Memory B cell (primary cell): Measurements from ENCODE around the gene SORCS1.
A peak's percentile ranks its signal among the peaks of the same experiment; 100 is the strongest.

Experiments used
- ATAC-seq: fragments of 150-1000 bp; cut with Tn5 transposase; 2 replicates; pipeline ENCODE4 v1.10.0; 2021; ENCODE audit warnings: low read depth, mild to moderate bottlenecking, moderate library complexity
- DNase-seq, 2 donors: peaks; one replicate each; pipeline ENCODE4 v3.0.0; 2022; ENCODE audit warnings: low spot score in 2 of 2
- H3K27ac Mint-ChIP-seq: one replicate; pipeline ENCODE4 v1.8.0; 2022; ENCODE audit warnings: mild to moderate bottlenecking, moderate library complexity, mixed read lengths
- H3K27me3 Mint-ChIP-seq: one replicate; pipeline ENCODE4 v1.8.0; 2022; ENCODE audit warnings: mixed read lengths
- H3K36me3 Mint-ChIP-seq: one replicate; pipeline ENCODE4 v1.8.0; 2022; ENCODE audit warnings: mild to moderate bottlenecking, mixed read lengths
- H3K4me1 Mint-ChIP-seq: one replicate; pipeline ENCODE4 v1.8.0; 2022; ENCODE audit warnings: mixed read lengths
- H3K4me3 Mint-ChIP-seq: one replicate; pipeline ENCODE4 v1.8.0; 2022; ENCODE audit warnings: mild to moderate bottlenecking, moderate library complexity, mixed read lengths
- H3K9me3 Mint-ChIP-seq: one replicate; pipeline ENCODE4 v1.8.0; 2022; ENCODE audit warnings: mixed read lengths

Gene SORCS1

GRCh38 chr10:106720683-106721082 lies 443.8 kb downstream of the SORCS1 start:
- ATAC-seq: no peak
- Mint-ChIP-seq H3K9me3 (peaks cover 4% of the 10 kb centered on the region), H3K27me3 (no peaks in the 10 kb centered on the region), H3K4me1 (no peaks in the 10 kb centered on the region), H3K27ac (no peak overlapping the region), H3K36me3 (no peaks in the 10 kb centered on the region), H3K4me3 (no peak overlapping the region)
- DNase-seq: no peak

GRCh38 chr10:106716381-106716780 lies 448.1 kb downstream of the SORCS1 start:
- Mint-ChIP-seq H3K36me3 (no peaks in the 10 kb centered on the region), H3K27ac (no peak overlapping the region), H3K9me3 (peaks cover 4% of the 10 kb centered on the region), H3K4me1 (no peaks in the 10 kb centered on the region), H3K27me3 (peaks cover 1% of the 10 kb centered on the region), H3K4me3 (no peak overlapping the region)
- ATAC-seq (no peak), DNase-seq (no peak)

GRCh38 chr10:106714734-106715555 lies 449.6 kb downstream of the SORCS1 start:
- no peak overlapping the region for H3K27ac Mint-ChIP-seq
- no peak overlapping the region for H3K4me3 Mint-ChIP-seq
- no peaks in the 10 kb centered on the region for H3K36me3 Mint-ChIP-seq
- DNase-seq: no peak
- no peaks in the 10 kb centered on the region for H3K4me1 Mint-ChIP-seq
- ATAC-seq: no peak
- peaks cover 4% of the 10 kb centered on the region for H3K9me3 Mint-ChIP-seq
- peaks cover 4% of the 10 kb centered on the region for H3K27me3 Mint-ChIP-seq

GRCh38 chr10:106713846-106714245 lies 450.7 kb downstream of the SORCS1 start:
- peaks cover 2% of the 10 kb centered on the region for H3K9me3 Mint-ChIP-seq
- no peak for ATAC-seq
- DNase-seq: no peak
- H3K27ac Mint-ChIP-seq: no peak overlapping the region
- H3K4me3 Mint-ChIP-seq: no peak overlapping the region
- no peaks in the 10 kb centered on the region for H3K4me1 Mint-ChIP-seq
- H3K36me3 Mint-ChIP-seq: no peaks in the 10 kb centered on the region
- H3K27me3 Mint-ChIP-seq: peaks cover 4% of the 10 kb centered on the region

DNA sequence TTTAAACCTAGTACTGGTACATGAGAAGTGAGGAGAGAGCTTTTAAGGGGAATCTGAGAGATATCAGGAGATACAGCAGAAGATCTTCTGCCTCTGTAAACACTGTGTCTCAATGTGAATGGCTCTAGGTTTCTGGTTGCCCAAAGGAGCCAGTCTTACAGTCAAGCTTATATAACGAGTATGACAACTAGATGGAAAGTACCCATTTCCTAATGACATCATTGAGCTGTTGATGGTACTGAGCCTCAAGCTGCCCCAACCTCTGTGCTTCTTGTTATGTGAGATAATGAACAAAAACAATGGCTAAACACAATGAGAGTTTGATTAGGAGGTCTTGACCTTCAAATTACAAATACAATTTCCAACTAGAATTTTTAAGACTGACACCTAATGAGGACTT lies 451.5 kb downstream of the SORCS1 start:
- ATAC-seq: no peak
- Mint-ChIP-seq H3K27ac (no peak overlapping the region), H3K4me3 (no peak overlapping the region), H3K36me3 (no peaks in the 10 kb centered on the region), H3K27me3 (peaks cover 4% of the 10 kb centered on the region), H3K9me3 (peaks cover 2% of the 10 kb centered on the region), H3K4me1 (no peaks in the 10 kb centered on the region)
- DNase-seq: no peak

- ATAC-seq: peak; percentile 43
- no peaks in the 10 kb centered on the region for H3K36me3 Mint-ChIP-seq
- peaks cover 4% of the 10 kb centered on the region for H3K27me3 Mint-ChIP-seq
- H3K4me3 Mint-ChIP-seq: no peak overlapping the region
- no peak overlapping the region for H3K27ac Mint-ChIP-seq
- H3K4me1 Mint-ChIP-seq: no peaks in the 10 kb centered on the region
- peak; percentile 4 to 23 for DNase-seq
- H3K9me3 Mint-ChIP-seq: no peaks in the 10 kb centered on the region
Observed at GRCh38 chr10:106711313-106711906, 453.1 kb downstream of the SORCS1 start.

- H3K36me3 Mint-ChIP-seq: no peaks in the 10 kb centered on the region
- H3K9me3 Mint-ChIP-seq: no peaks in the 10 kb centered on the region
- ATAC-seq: no peak
- DNase-seq: no peak
- peaks cover 4% of the 10 kb centered on the region for H3K27me3 Mint-ChIP-seq
- H3K27ac Mint-ChIP-seq: no peak overlapping the region
- H3K4me1 Mint-ChIP-seq: no peaks in the 10 kb centered on the region
- no peak overlapping the region for H3K4me3 Mint-ChIP-seq
Observed at GRCh38 chr10:106708506-106708905, 456.0 kb downstream of the SORCS1 start.

DNA sequence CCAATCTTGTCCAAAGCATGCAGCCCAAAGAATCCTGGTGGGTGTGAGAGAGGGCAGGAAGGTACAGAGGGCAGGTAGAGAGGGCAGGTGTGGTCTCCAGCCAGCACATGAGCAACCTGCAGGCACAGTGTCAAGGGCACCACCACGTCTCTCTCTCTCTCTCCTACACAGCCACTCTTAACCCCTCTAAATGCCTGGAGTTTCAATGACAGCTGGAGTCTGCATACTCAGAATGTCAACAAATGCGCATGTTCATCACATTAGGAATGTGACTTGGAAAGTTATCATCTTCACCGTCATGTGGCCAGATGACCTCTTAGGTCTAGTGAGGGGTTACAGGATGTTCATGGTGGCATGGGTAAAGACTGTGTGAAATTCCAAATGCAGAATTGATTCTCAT lies 456.8 kb downstream of the SORCS1 start:
- Mint-ChIP-seq H3K4me3 (no peak overlapping the region), H3K9me3 (no peaks in the 10 kb centered on the region), H3K27me3 (peaks cover 4% of the 10 kb centered on the region), H3K36me3 (no peaks in the 10 kb centered on the region), H3K27ac (no peak overlapping the region), H3K4me1 (no peaks in the 10 kb centered on the region)
- ATAC-seq (no peak), DNase-seq (no peak)

GRCh38 chr10:106706127-106706526 lies 458.4 kb downstream of the SORCS1 start:
- no peak for DNase-seq
- Mint-ChIP-seq H3K4me1 (no peaks in the 10 kb centered on the region), H3K9me3 (no peaks in the 10 kb centered on the region), H3K27ac (no peak overlapping the region), H3K36me3 (no peaks in the 10 kb centered on the region), H3K4me3 (no peak overlapping the region), H3K27me3 (peaks cover 3% of the 10 kb centered on the region)
- ATAC-seq: no peak

DNA sequence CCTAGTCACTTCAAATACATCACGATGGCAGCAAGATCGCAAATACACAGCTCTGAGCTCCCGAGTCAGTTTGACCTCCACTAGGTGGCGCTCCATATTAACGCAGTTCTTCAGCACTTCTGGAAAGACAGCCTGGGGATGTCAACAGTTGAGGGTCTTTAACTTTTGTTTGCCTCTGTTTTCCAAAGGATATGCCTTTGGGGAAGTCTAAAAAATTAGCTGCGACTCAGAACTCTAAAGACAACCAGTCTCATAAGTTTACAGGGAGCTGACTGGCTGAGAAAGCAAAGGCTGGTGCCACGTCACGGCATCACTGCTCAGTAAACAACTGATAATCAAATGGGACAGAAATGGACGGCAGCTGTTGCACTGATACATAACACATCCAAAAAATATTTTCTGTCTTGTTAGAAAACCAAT lies 458.8 kb downstream of the SORCS1 start:
- H3K4me1 Mint-ChIP-seq: no peaks in the 10 kb centered on the region
- H3K4me3 Mint-ChIP-seq: no peak overlapping the region
- H3K36me3 Mint-ChIP-seq: no peaks in the 10 kb centered on the region
- H3K27me3 Mint-ChIP-seq: peaks cover 2% of the 10 kb centered on the region
- ATAC-seq (no peak), DNase-seq (peak; percentile 25 to 34)
- no peaks in the 10 kb centered on the region for H3K9me3 Mint-ChIP-seq
- no peak overlapping the region for H3K27ac Mint-ChIP-seq

GRCh38 chr10:106696239-106696638 lies 468.3 kb downstream of the SORCS1 start:
- no peak overlapping the region for H3K4me3 Mint-ChIP-seq
- ATAC-seq (no peak), DNase-seq (no peak)
- H3K9me3 Mint-ChIP-seq: no peaks in the 10 kb centered on the region
- H3K27me3 Mint-ChIP-seq: peaks cover 4% of the 10 kb centered on the region
- no peaks in the 10 kb centered on the region for H3K36me3 Mint-ChIP-seq
- no peaks in the 10 kb centered on the region for H3K4me1 Mint-ChIP-seq
- no peak overlapping the region for H3K27ac Mint-ChIP-seq

DNA sequence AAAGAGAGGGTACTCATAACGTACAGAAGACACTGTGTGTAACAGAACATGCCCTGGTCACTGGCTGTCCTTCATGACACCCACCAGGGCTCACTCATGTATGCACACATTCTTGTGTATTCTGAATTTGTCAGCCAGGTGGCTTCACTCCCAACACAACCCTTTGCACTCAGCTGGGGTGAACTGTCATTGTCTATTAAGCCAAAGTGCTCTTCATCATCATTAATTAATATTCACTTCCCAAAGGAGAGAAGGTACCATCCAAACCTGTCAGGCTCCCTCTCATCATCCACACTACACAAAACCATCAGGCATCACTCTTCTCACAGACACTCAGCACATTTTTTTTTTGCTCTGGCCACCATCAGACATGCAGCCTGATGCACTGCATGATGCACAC lies 469.8 kb downstream of the SORCS1 start:
- Mint-ChIP-seq H3K9me3 (no peaks in the 10 kb centered on the region), H3K27ac (no peak overlapping the region), H3K4me3 (no peak overlapping the region), H3K4me1 (no peaks in the 10 kb centered on the region), H3K36me3 (no peaks in the 10 kb centered on the region), H3K27me3 (peaks cover 4% of the 10 kb centered on the region)
- no peak for DNase-seq
- ATAC-seq: no peak

DNA sequence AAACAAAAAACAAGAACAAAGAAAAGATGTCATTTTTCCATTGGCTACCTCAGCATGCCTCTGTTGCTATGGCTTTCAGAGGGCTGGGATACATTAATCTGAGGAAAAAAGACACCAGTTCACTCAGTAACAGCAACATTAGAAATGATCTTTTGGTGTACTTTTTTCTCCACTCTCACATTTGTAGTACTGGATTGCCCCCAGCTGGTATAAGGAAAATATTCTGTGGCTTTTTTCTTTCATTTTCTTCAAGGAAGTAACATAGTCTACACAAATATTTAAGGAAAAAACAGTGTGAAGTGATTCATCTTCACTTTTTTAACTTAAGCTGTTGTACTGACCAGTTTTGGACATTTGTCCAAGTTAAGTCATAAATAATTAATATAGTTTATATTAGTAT lies 482.3 kb downstream of the SORCS1 start:
- no peaks in the 10 kb centered on the region for H3K36me3 Mint-ChIP-seq
- no peak overlapping the region for H3K4me3 Mint-ChIP-seq
- no peak for DNase-seq
- H3K9me3 Mint-ChIP-seq: no peaks in the 10 kb centered on the region
- no peak for ATAC-seq
- H3K27me3 Mint-ChIP-seq: no peaks in the 10 kb centered on the region
- H3K4me1 Mint-ChIP-seq: no peaks in the 10 kb centered on the region
- no peak overlapping the region for H3K27ac Mint-ChIP-seq

- DNase-seq: no peak
- no peak overlapping the region for H3K4me3 Mint-ChIP-seq
- no peaks in the 10 kb centered on the region for H3K27me3 Mint-ChIP-seq
- no peak for ATAC-seq
- no peaks in the 10 kb centered on the region for H3K36me3 Mint-ChIP-seq
- H3K9me3 Mint-ChIP-seq: peaks cover 5% of the 10 kb centered on the region
- H3K27ac Mint-ChIP-seq: no peak overlapping the region
- H3K4me1 Mint-ChIP-seq: no peaks in the 10 kb centered on the region
Observed at GRCh38 chr10:106680061-106680460, 484.4 kb downstream of the SORCS1 start.

DNA sequence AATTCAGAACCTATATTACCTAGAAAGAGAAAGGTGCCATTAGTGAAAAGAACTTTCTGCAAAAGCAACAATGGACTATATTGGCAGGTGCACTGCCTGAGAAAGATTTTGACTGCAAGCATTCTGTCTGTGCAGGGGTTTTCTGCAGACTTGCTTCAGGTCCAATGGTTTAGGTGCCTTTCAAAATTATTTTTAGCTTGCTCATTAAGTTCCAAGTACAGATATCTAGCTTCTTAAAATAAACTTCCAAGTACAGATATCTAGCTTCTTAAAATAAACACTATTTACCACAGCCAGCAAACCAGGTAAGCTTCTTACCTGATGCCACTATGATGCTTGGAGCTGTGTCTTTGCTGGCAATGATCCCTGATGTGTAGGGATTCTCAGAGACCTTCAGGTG lies 485.2 kb downstream of the SORCS1 start:
- Mint-ChIP-seq H3K27ac (no peak overlapping the region), H3K9me3 (peaks cover 5% of the 10 kb centered on the region), H3K36me3 (no peaks in the 10 kb centered on the region), H3K4me3 (no peak overlapping the region), H3K4me1 (no peaks in the 10 kb centered on the region), H3K27me3 (no peaks in the 10 kb centered on the region)
- no peak for DNase-seq
- ATAC-seq: no peak
